Measurements from ENCODE around the gene SHANK3. TPM values are rescaled to one million over a fixed set of nuclear protein-coding genes. Genes with fewer than 3 reads are reported as not detected.

Gene SHANK3
- total RNA-seq, 1 donor from 2014 or later = 14.8 TPM

DNA sequence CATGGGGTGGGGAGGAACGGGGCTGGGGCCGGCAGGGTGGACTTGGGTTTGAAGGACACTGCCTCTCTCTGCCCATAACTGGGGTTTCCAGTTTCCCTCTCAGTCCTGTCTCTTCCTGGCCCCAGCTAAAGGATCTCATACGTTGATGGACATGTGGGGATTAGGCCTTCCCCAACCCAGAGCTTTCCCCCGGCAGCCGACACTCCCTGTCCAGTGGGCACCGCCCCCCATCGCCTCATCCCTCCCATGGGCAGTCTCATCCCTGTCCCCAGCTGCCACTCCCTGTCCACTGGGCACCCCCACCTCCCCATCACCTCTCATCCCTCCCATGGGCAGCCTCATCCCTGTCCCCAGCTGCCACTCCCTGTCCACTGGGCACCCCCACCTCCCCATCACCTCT is 43.2 kb downstream of the SHANK3 start:
- H3K4me3 Mint-ChIP-seq = no peak overlapping the region
- no peaks in the 10 kb centered on the region for H3K9me3 Mint-ChIP-seq
- peaks cover 20% of the 10 kb centered on the region for H3K36me3 Mint-ChIP-seq
- no peak overlapping the region for H3K27ac Mint-ChIP-seq
- peaks cover 37% of the 10 kb centered on the region for H3K27me3 Mint-ChIP-seq (ENCODE audit: low read depth)
- TF ChIP-seq, protein P1, sequence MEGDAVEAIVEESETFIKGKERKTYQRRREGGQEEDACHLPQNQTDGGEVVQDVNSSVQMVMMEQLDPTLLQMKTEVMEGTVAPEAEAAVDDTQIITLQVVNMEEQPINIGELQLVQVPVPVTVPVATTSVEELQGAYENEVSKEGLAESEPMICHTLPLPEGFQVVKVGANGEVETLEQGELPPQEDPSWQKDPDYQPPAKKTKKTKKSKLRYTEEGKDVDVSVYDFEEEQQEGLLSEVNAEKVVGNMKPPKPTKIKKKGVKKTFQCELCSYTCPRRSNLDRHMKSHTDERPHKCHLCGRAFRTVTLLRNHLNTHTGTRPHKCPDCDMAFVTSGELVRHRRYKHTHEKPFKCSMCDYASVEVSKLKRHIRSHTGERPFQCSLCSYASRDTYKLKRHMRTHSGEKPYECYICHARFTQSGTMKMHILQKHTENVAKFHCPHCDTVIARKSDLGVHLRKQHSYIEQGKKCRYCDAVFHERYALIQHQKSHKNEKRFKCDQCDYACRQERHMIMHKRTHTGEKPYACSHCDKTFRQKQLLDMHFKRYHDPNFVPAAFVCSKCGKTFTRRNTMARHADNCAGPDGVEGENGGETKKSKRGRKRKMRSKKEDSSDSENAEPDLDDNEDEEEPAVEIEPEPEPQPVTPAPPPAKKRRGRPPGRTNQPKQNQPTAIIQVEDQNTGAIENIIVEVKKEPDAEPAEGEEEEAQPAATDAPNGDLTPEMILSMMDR (IDR thresholded peaks at IDR 0.05; ENCODE audit: unreplicated experiment) = no peak
- no peak for DNase-seq (ENCODE audit: low spot score in 2 of 2, unreplicated experiment in 2 of 2)
- H3K4me1 Mint-ChIP-seq = no peaks in the 10 kb centered on the region

DNA sequence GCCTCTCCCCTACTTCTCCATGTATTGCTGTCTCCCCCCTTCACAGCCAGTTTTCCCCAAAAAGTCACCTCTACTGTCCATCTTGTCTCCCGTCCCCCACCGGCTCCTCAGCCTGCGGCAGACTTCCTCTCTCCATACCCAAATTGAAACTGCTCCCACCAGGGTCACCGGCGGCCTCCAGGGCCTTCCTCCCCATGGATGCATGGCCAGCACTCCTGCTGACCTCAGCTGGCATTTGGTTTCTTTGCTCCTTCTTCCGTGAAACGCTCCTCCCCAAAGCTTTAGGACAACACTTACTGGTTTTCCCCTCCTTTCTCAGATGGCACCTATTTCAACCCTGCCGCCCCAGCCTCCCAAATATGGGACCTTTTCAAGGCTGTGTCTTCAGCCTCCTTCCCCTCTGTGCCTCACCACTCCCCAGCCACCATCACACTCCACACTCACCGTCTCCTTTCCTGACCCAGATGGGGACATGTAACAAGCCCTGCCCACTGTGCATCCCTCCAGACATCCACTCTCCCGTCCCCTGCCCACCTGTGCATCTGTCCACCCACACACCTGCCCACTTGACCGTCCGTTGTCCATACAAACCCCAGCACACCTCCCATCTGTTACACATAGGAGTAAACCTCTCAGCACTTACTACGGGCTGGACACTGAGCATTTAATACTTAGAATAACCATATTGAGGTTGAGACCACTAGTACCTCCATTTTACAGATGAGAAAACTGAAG is 43.8 kb downstream of the SHANK3 start:
- Mint-ChIP-seq H3K4me3 (no peak overlapping the region), H3K36me3 (peaks cover 20% of the 10 kb centered on the region), H3K9me3 (no peaks in the 10 kb centered on the region), H3K27ac (no peak overlapping the region), H3K27me3 (ENCODE audit: low read depth) (peaks cover 42% of the 10 kb centered on the region), H3K4me1 (no peaks in the 10 kb centered on the region)
- no peak for DNase-seq (ENCODE audit: low spot score in 2 of 2, unreplicated experiment in 2 of 2)
- TF ChIP-seq, protein P1 (IDR thresholded peaks at IDR 0.05; ENCODE audit: unreplicated experiment) = no peak

DNA sequence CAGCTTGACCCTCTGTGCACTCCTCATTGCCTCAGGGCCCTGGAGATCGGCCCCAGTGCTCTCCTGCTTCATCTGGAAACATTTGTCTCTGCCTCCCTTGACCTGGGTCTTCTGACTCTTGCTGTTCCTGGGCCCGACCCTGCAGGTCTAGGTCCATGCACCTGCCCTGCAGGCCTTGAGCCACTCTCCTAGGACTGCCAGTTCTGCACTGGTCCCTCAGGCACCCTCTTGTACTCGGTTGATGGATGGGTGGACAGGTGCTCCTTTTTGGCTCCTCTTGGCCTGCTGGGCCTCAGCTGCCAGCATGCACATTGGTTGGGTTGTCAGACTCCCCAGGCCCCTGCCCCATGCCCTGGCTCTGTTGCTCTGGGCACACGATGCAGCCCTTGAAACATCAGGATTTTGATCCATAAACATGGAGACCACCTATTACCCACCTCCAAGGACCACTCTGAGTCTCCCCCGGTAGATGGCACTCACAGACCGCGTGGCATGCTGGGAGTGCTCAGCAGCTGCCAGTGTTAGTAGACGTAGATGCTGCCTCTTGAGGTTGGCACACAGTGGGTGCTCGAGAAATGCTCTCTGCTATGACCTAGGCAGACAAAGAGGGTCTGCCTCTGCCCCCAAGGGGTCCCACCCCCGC is 45.2 kb downstream of the SHANK3 start:
- no peaks in the 10 kb centered on the region for H3K4me1 Mint-ChIP-seq
- no peaks in the 10 kb centered on the region for H3K9me3 Mint-ChIP-seq
- H3K27ac Mint-ChIP-seq = no peak overlapping the region
- TF ChIP-seq, protein P1 (IDR thresholded peaks at IDR 0.05; ENCODE audit: unreplicated experiment) = no peak
- no peak overlapping the region for H3K4me3 Mint-ChIP-seq
- peaks cover 53% of the 10 kb centered on the region for H3K27me3 Mint-ChIP-seq (ENCODE audit: low read depth)
- H3K36me3 Mint-ChIP-seq = peaks cover 27% of the 10 kb centered on the region
- DNase-seq (ENCODE audit: low spot score in 2 of 2, unreplicated experiment in 2 of 2) = no peak

DNA sequence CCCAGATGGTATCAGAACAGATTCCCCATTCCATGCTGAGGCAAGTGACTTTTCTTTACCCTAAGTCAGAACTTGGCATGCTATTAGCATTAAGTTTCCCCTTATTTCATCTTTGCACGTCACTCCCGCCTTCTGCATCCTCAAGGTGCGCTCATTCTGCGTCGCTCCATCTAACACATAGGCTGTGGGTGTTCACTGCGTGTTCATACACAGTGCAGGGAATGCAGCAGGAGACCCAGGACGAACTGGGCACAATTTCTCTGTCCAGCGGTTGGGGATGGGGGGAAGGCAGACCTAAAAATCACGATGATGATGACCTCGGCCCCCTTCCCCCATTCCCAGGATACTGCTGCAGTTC is 45.7 kb downstream of the SHANK3 start:
- Mint-ChIP-seq H3K4me1 (no peaks in the 10 kb centered on the region), H3K27ac (no peak overlapping the region), H3K27me3 (ENCODE audit: low read depth) (peaks cover 58% of the 10 kb centered on the region), H3K36me3 (peaks cover 30% of the 10 kb centered on the region), H3K9me3 (no peaks in the 10 kb centered on the region), H3K4me3 (no peak overlapping the region)
- DNase-seq (ENCODE audit: low spot score in 2 of 2, unreplicated experiment in 2 of 2) = no peak
- TF ChIP-seq, protein P1 (IDR thresholded peaks at IDR 0.05; ENCODE audit: unreplicated experiment) = no peak

DNA sequence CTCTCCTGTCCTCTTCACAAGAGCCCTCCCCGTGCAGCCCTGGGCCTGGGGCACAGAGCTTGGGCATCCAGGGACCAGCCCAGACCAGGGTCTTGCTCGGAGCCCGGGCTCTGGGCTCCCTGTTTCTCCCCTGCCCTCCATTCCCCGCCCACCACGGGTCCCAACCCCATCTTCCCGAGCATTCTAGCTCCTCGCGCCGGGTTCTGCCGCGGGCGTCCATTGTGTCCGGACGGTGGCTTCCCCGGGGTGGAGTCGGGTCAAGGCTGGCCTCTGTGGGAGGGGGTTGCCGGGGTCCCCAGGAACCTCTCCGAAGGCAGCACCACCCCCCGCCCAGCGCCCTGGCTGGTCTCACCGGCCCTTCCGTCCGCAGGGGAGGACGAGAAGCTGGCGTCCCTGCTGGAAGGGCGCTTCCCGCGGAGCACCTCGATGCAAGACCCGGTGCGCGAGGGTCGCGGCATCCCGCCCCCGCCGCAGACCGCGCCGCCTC is 47.2 kb downstream of the SHANK3 start:
- no peak for DNase-seq (ENCODE audit: low spot score in 2 of 2, unreplicated experiment in 2 of 2)
- H3K27ac Mint-ChIP-seq = no peak overlapping the region
- H3K9me3 Mint-ChIP-seq = no peaks in the 10 kb centered on the region
- H3K4me1 Mint-ChIP-seq = no peaks in the 10 kb centered on the region
- peaks cover 58% of the 10 kb centered on the region for H3K27me3 Mint-ChIP-seq (ENCODE audit: low read depth)
- H3K4me3 Mint-ChIP-seq = peak overlapping the region; percentile 28
- TF ChIP-seq, protein P1 (IDR thresholded peaks at IDR 0.05; ENCODE audit: unreplicated experiment) = no peak
- peaks cover 32% of the 10 kb centered on the region for H3K36me3 Mint-ChIP-seq
